Cardiac atrium fibroblast (primary cell): Measurements from ENCODE around the gene HAPSTR1. TPM values are rescaled to one million over a fixed set of nuclear protein-coding genes. Genes with fewer than 3 reads are reported as not detected.

ENCODE experiments used
- total RNA-seq: library from RNA; depleted of rRNA; stranded (reverse); fragments of >200 nt; gene quantifications from 2 replicates; pipeline ENCODE4 v1.2.3, GENCODE V29; 2015

HAPSTR1 gene, protein sequence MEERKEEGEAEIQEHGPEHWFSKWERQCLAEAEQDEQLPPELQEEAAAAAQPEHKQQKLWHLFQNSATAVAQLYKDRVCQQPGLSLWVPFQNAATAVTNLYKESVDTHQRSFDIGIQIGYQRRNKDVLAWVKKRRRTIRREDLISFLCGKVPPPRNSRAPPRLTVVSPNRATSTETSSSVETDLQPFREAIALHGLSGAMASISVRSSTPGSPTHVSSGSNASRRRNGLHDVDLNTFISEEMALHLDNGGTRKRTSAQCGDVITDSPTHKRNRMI
- total RNA-seq = 49.8 and 58.2 TPM in 2 replicates

GRCh38 chr16:9090960-9091866 lies at the start of gene HAPSTR1:
Gene HAPSTR1, plus strand, starts transcription at chr16:9091644. Its CDS starts 401 bp downstream, at chr16:9092045.

Other genes with a start within 250 kb of the HAPSTR1 start
- gene CARHSP1, start 222.6 kb upstream of the HAPSTR1 start, total RNA-seq = 244 and 275 TPM in 2 replicates
- gene LITAFD, start 209.3 kb upstream of the HAPSTR1 start, total RNA-seq = 2.5 TPM in 1 of 2 replicates, not detected in the other
- gene USP7, start 127.7 kb upstream of the HAPSTR1 start, total RNA-seq = 35.2 and 48.0 TPM in 2 replicates